ENCODE results near the gene LRFN2.

The LRFN2 gene

DNA sequence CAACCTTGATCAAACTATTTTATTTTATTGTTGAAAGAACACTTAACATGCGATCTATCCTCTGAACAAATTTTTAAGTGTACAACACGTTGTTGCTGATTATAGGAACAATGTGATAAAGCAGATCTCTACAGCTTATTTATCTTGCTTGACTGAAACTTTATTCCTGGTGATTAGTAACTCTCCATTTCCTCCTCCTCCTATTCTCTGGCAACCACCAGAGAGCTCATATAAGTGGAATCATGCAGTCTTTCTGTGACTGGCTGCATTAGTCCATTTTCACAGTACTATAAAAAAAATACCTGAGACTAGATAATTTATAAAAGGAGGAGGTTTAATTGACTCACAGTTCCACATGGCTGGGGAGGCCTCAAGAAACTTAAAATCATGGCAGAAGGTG lies 218.1 kb downstream of the LRFN2 start:
- DNase-seq, result no peak

DNA sequence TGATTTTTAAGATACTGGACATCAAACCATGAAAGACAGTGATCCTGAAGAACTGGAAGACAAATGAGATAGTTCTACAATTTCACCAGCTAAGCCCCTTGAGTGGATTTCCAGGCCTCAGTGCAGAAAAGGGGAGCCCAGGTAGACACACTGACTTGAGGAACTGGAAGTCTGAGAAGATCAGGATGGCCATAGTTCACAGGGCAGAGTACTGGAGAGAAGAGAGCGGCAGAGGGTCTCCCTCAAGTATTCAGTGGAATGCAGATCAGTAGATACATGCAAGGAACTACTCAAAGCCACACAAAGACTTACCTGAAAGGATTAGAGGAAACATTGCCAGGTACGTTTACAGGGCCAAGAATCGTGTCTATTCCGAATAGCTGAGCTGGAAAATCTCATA lies 224.3 kb downstream of the LRFN2 start:
- no peak for DNase-seq

GRCh38 chr6:40359808-40360207 lies 227.4 kb downstream of the LRFN2 start:
- DNase-seq, result peak; percentile 85

GRCh38 chr6:40358473-40359460 lies 228.4 kb downstream of the LRFN2 start:
- no peak for DNase-seq

DNA sequence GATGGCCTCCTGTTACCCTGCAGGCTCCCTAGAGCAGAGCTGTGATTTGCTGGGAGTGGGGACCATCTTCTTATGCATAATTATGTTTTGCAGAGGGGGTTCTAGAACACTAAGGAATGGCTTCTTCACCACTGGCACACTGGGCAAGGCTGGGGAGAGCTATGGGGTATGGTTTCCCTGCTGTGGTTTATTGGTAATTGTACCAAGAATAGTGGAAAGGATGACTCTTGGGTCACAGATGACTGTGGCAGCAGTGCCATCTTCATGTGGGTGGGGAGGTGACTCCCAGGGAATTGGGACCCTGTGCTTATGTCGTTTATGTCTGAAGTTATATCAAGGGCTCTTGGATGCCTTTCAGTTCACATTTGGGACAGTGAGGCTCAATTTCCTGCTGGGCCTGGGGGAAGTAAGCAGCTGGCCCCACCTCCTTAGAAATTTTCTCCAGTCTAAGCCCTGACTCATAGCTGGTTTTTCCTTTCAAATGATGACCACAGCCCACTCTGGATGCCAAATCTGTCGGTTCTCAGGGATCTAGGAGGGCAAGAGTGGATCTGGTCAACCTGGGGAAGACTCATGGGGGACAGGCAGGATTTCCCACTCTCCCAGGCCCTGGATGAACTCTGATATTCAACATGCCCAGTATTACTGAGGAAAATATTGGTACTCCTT lies 230.8 kb downstream of the LRFN2 start:
- no peak for DNase-seq

DNA sequence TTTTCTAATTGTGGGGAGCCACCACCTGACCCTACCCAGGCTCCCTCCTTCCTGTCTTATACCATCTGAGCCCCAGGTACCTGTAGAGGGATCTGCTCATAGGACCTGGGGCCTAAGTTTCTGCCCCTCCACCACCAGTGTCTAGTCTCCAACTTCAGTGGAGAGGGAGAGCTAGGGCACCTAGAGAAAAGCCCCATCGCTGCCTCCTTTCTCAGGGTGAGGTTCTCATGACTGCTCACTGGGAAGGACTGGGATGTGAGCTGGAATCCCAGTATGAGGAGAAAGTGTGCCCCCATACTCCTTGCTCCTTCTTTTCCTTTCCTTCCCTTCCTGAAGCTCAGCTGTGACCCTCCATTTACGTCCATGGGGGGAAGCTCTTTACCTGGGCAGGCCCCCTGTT lies 231.6 kb downstream of the LRFN2 start:
- no peak for DNase-seq

DNA sequence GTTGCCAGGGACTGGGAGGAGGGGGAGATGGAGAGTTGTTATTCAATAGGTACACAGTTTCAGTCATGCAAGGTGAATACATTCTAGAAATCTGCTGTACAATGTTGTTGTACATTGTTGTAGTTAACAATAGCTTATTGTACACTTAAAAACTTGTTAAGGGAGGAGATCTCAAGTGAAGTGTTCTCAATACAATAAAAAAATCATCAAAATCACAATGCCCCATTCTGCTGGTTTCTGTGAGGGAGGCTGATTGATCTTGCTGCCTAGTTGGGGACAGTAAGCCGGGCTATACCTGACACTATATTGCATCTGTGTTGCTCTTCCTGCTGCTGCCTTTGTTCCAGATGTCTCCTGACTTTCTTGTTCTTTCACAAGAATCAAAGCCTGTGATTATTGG lies 232.1 kb downstream of the LRFN2 start:
- no peak for DNase-seq

- DNase-seq, result no peak
Observed at GRCh38 chr6:40353967-40354452, 233.2 kb downstream of the LRFN2 start.

DNA sequence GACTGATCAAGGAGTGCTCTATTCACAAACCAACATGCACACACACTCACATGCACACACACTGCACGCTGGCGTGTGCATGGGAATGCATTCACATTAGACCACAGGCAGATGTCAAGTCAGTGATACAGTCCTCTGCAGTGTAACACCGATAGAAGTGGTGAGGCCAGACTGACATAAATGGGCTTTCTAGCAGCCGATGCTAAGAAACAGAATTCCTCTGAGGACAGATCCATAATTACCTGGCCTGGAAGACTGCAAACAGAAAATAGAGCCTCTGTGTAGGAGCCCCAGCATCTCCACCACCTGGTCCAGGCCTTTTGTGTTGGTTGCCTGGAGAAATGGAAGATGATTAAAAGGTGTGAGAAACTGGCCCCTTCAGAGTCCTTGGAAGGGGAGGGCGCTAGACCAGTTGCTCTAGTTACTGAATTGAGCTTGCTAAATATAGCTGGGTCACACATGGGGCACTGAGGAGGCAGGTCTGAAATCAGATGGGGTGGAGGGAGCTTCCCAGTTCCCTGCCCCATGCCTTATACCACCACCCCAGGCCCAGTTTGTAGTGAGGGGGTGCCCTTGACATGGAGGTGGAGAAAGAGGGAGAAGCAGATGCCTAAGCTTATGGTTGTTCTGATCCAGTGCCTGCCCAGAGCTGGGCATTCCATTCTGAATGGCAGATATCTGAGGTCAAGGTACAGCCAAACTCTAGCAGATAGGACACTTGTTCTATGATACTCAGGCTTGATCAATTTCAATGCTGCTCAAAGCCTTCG lies 233.8 kb downstream of the LRFN2 start:
- no peak for DNase-seq

- no peak for DNase-seq
Observed at GRCh38 chr6:40352527-40353170, 234.5 kb downstream of the LRFN2 start.

DNA sequence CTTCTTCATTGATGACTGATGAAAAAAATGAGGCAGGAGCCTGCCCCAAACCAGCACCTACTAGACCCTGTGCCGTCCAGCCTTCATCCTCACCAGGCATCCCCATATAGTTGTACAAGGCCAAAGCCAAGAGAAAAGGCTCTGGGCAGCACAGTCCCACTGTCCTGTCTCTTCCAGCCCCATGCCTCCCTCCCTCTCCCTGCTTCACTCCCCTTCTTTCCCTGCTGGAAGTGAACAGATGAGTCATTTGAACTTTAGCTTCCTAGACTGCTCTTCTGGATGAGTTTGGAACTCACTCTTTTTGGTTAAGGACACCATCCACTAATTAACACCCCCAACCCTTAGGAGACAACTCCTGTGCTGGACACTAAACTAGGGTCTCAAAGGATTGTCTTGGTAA lies 235.2 kb downstream of the LRFN2 start:
- no peak for DNase-seq

DNA sequence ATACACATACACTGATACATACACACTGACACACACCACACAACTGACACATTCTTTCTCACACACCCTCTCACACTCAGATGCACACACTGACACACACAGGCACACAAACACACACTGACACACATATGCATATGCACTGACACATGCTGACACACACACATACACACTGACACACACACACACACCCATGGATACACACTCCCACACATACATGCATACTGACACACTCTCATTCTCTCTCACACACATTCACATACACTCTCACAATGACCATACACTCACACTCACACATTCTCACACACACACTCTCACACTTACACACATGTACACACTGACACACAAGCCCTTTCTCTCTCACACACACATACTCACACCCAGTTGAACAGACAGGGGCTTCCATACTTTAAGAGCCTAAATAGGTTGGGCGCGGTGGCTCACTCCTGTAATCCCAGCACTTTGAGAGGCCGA lies 236.4 kb downstream of the LRFN2 start:
- no peak for DNase-seq

DNA sequence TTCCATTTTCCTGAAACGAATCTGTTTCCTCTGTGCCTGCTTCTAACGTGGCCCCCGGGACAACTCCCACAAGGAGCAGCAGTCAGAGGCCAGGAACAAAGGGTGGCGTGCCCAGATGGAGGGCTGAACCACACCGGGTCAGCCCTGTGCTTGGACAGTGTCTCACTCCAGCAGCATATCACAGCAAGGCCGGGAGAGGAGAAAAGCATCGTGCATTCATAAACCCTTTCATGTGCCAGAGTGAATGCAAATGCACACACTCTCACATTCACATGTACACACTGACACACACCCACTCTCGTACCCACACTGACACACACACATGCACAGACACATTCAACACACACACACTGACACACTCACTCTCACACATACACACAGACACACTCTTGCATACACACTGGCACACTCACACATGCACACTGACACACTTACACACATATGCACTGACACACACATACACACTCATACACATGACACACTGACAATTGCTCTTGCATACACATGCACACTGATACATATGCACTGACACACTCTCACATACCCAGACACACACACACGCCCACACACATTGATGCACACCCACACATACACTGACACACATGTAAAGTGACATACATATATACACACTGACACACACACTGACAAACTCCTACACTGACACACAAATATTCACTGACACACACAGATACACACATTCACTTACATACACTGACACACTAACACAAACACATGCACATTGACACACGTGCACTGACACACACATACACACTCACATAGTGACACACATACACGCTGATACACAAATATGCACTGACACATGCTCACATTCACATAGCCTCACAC lies 237.0 kb downstream of the LRFN2 start:
- DNase-seq, result no peak

DNA sequence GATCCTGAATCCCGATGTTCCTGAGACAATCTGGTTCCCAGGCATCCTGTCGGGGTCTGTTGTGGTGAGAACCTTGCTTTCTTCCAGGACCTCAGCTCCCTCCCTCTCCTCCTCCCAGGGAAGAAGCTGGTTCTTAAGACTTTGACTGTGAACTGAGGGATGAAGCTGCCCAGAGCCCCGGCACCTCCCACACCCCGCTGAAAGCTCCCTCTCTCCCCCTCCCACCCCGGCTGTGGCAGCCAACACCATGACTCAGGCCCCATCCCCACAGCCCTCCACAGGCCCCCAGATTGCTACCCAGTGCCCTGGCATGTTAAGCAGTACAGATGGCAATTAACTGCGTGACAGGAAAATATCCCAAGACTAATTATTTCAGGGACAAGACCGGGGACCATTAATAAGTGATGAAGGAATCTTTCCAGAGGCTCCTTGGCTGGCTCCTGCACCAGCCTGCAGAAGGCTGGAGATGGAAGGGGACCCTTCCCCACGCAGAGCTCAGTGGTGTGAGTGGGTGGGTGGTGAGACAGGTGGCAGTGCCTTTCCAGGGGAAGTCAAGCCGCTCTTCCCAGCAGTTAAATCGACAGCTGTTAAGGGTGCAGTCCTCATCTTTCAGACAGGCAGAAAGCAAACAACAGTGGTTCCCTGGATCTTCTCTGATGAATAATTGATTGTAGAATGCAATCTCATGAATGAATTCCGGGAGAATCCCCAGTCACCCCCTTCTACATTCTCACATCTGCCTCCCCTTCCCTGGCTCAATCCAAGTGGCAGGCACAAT lies 237.9 kb downstream of the LRFN2 start:
- no peak for DNase-seq

- no peak for DNase-seq
Observed at GRCh38 chr6:40348591-40348990, 238.6 kb downstream of the LRFN2 start.

DNA sequence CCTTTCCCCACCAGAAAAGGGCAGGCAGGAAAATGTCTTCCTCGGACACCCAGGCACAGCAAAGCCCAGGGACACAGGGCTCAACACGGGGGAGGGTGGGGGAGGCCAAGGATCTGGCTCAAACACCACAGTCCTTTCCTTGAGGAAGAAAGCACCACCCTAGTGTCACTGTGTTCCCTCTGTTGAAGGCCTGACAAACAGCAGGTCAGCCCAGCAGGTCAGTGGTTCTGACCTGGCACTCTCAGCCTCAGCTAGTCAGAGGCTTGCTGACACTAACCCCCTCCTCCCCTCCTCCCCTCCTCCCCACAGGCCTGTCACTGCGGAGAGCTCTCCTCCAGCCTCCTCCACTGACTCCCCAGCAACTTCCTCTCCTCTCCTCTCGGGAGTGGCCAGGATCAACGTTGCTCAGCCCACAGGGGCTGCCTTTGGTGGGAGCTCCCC lies 239.6 kb downstream of the LRFN2 start:
- no peak for DNase-seq

DNA sequence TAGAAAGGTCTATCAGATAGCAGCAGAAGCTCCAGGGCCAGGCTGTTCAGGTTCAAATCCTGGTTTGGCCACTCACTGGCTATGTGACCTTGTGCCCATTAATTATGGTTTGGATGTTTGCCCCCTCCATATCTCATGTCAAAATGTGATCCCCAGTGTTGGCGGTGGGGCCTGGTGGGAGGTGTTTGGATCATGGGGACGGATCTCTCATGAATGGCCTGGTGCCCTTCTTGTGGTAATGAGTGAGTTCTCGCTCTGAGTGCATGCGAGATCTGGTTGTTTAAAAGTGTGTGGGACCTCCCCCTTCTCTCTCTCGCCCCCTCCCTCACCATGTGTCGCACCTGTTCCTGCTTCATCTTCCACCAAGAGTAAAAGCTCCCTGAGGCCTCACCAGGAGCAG lies 240.9 kb downstream of the LRFN2 start:
- no peak for DNase-seq

DNA sequence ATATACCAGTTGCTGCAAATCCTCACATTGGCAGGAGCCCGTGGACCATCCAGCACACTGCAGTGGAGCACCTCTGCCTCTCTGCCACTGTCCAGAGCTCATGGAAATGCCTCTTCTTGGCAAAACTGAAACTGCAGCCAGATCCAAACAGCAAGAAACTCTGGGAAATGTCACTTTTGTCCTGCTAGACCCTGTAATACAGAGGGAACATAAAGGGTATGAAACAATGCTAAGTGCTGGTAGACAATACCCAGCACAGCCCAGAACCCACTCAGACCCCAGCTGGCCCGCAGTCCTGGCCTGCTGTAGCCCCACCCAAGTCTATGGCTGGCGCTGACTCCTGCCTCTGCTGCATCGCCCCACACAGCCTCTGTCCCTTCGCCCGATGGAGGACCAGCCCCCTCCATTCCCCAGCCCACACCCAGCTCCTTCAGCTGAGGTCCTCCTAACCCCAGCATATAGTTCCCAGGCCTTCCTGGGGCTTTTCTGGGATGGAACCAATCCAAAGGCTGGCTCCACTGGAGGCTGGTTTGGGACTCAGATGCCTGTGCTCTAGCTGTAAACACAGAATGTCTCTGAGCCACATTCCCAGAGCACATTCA lies 242.5 kb downstream of the LRFN2 start:
- DNase-seq, result no peak

- DNase-seq, result no peak
Observed at GRCh38 chr6:40343877-40344565, 243.1 kb downstream of the LRFN2 start.
